ENCODE measurements around the gene DQX1.
A peak's percentile ranks its signal among the peaks of the same experiment; 100 is the strongest.

DQX1 gene

GRCh38 chr2:74554820-74555531 lies 28.9 kb upstream of the DQX1 start:
- no peak for DNase-seq

GRCh38 chr2:74553892-74554819 lies 28.1 kb upstream of the DQX1 start, which contains the start of the genes DOK1 and LOXL3:
TSS of gene DOK1 (plus strand) at chr2:74554720. CDS start at chr2:74554755, 35 bp downstream.
TSS of gene LOXL3 (minus strand) at chr2:74553942. CDS start at chr2:74552634, 1,308 bp downstream.
- DNase-seq: peak; percentile 66

GRCh38 chr2:74552914-74553811 lies 27.1 kb upstream of the DQX1 start:
- no peak for DNase-seq

- no peak for DNase-seq
These were observed 26.2 kb upstream of the DQX1 start for GRCh38 chr2:74551942-74552913.

- no peak for DNase-seq
These were observed 25.5 kb upstream of the DQX1 start for GRCh38 chr2:74551530-74551929.

GRCh38 chr2:74550231-74550630 lies 24.2 kb upstream of the DQX1 start:
- DNase-seq: no peak

- no peak for DNase-seq
These were observed 23.1 kb upstream of the DQX1 start for GRCh38 chr2:74548900-74549826.

GRCh38 chr2:74548285-74548899 lies 22.4 kb upstream of the DQX1 start:
- DNase-seq: no peak

GRCh38 chr2:74546004-74546403 lies 20.0 kb upstream of the DQX1 start:
- DNase-seq: no peak

- DNase-seq: no peak
These were observed 18.6 kb upstream of the DQX1 start for GRCh38 chr2:74544634-74545033.

- DNase-seq: no peak
These were observed 16.9 kb upstream of the DQX1 start for GRCh38 chr2:74542978-74543377.

- no peak for DNase-seq
These were observed 14.3 kb upstream of the DQX1 start for GRCh38 chr2:74540291-74540690.

GRCh38 chr2:74538881-74539339 lies 12.9 kb upstream of the DQX1 start:
- DNase-seq: no peak

- DNase-seq: no peak
These were observed 11.1 kb upstream of the DQX1 start for GRCh38 chr2:74537140-74537539.

GRCh38 chr2:74536166-74536950 lies 10.3 kb upstream of the DQX1 start:
- DNase-seq: no peak

- no peak for DNase-seq
These were observed 9.5 kb upstream of the DQX1 start for GRCh38 chr2:74535440-74535965.

GRCh38 chr2:74534411-74534810 lies 8.4 kb upstream of the DQX1 start:
- DNase-seq: no peak

GRCh38 chr2:74533464-74533863 lies 7.4 kb upstream of the DQX1 start:
- no peak for DNase-seq

- no peak for DNase-seq
These were observed 6.2 kb upstream of the DQX1 start for GRCh38 chr2:74532222-74532621.

Measured in T1000 (cell line).